SK-N-SH (cell line): ENCODE data around the gene SMPD3. TPM values are rescaled to one million over a fixed set of nuclear protein-coding genes. Genes with fewer than 3 reads are reported as not detected.

Source experiments
- CTCF ChIA-PET: fragments of 300-600, 350-600 bp; formaldehyde crosslinking; extraction: SDS; loops from one replicate; lab custom pipeline; 2021; lab: Yijun Ruan, JAX
- POLR2A ChIA-PET: fragments of 350-600 bp; sonication (Branson Sonifier 250); formaldehyde crosslinking; extraction: SDS; loops from one replicate; lab custom pipeline; 2020; ENCODE audit warnings: antibody characterized with exemption, inconsistent platforms; lab: Yijun Ruan, JAX
- DNase-seq: peaks from one replicate; pipeline ENCODE4 v3.0.0; 2012
- H2AFZ ChIP-seq: fragments of 200-600 bp; sonication (generic); 2 replicates; pipeline ENCODE4 v1.8.1; 2016; ENCODE audit warnings: antibody characterized with exemption, mild to moderate bottlenecking, low read depth
- H3F3A ChIP-seq: fragments of 200-600 bp; sonication (generic); replicated peaks from 2 replicates; pipeline ENCODE3; 2016; ENCODE audit warnings: antibody characterized with exemption, mild to moderate bottlenecking; ENCODE audit not compliant: insufficient read depth
- H3K27ac ChIP-seq, 2 experiments: fragments of 200-500 bp in 1 of 2; fragments of 200-600 bp in 1 of 2; sonication (Bioruptor generic) in 1 of 2; sonication (generic), shearing (Covaris generic) in 1 of 2; 2 replicates each; pipeline versions ENCODE4 v1.5.1 to v1.6.1; 2014 to 2016; ENCODE audit warnings: low read depth in 2 of 2, inconsistent platforms in 1 of 2, low read length in 1 of 2, mild to moderate bottlenecking in 1 of 2, mixed read lengths in 1 of 2
- H3K27me3 ChIP-seq: fragments of 200-600 bp; sonication (generic), shearing (Covaris generic); 2 replicates; pipeline ENCODE4 v1.6.1; 2016; ENCODE audit warnings: mixed run types; ENCODE audit not compliant: insufficient read depth
- H3K36me3 ChIP-seq, 2 experiments: fragments of 200-500 bp in 1 of 2; fragments of 200-600 bp in 1 of 2; sonication (Bioruptor generic) in 1 of 2; sonication (generic) in 1 of 2; replicated peaks in 1 of 2; 2 replicates each; pipeline versions ENCODE3 to v1.5.1; 2014 to 2016; ENCODE audit warnings: low read length in 1 of 2, mild to moderate bottlenecking in 1 of 2; ENCODE audit not compliant: insufficient read depth in 2 of 2, control insufficient read depth in 1 of 2
- H3K4me1 ChIP-seq, 2 experiments: fragments of 200-500 bp in 1 of 2; fragments of 200-600 bp in 1 of 2; sonication (Bioruptor generic) in 1 of 2; sonication (generic), shearing (Covaris generic) in 1 of 2; 2 replicates each; pipeline versions ENCODE4 v1.5.1 to v1.6.1; 2014 to 2016; ENCODE audit warnings: low read depth in 1 of 2, low read length in 1 of 2, mixed run types in 1 of 2; ENCODE audit not compliant: insufficient read depth in 2 of 2, control insufficient read depth in 1 of 2
- H3K4me2 ChIP-seq: fragments of 200-600 bp; sonication (generic), shearing (Covaris generic); 2 replicates; pipeline ENCODE4 v1.6.1; 2017; ENCODE audit warnings: mixed run types
- H3K4me3 ChIP-seq, 2 experiments: fragments of 200-500 bp in 1 of 2; fragments of 200-600 bp in 1 of 2; sonication (Bioruptor generic) in 1 of 2; sonication (generic), shearing (Covaris generic) in 1 of 2; 2 replicates each; pipeline versions ENCODE4 v1.5.1 to v1.8.1; 2014 to 2016; ENCODE audit warnings: low read depth in 2 of 2, inconsistent platforms in 1 of 2, low read length in 1 of 2, mild to moderate bottlenecking in 1 of 2, mixed read lengths in 1 of 2, moderate library complexity in 1 of 2
- H3K79me2 ChIP-seq: fragments of 200-600 bp; sonication (generic); 2 replicates; pipeline ENCODE4 v1.8.1; 2017; ENCODE audit warnings: mild to moderate bottlenecking; ENCODE audit not compliant: insufficient read depth
- H3K9ac ChIP-seq: fragments of 200-600 bp; sonication (generic); 2 replicates; pipeline ENCODE4 v1.6.1; 2017; ENCODE audit warnings: mixed run types
- H3K9me2 ChIP-seq: fragments of 200-600 bp; sonication (generic); 2 replicates; pipeline ENCODE4 v1.6.1; 2017; ENCODE audit warnings: mixed run types
- H3K9me3 ChIP-seq: fragments of 200-600 bp; sonication (generic); 2 replicates; pipeline ENCODE4 v1.6.1; 2017; ENCODE audit warnings: mixed run types, mild to moderate bottlenecking, moderate library complexity
- H4K20me1 ChIP-seq: fragments of 200-600 bp; sonication (generic); 2 replicates; pipeline ENCODE4 v1.6.1; 2017; ENCODE audit warnings: mild to moderate bottlenecking, mixed run types; ENCODE audit not compliant: insufficient read depth
- CHD2 ChIP-seq: fragments of 150-350 bp; IDR thresholded peaks from 2 replicates; pipeline ENCODE4 v1.6.1; 2018; ENCODE audit warnings: low read length; ENCODE audit not compliant: partially characterized antibody
- ELF1 ChIP-seq: IDR thresholded peaks from 2 replicates; pipeline ENCODE4 v1.4.0; 2012
- EP300 ChIP-seq, 2 experiments: IDR thresholded peaks; 2 replicates each; pipeline versions ENCODE4 v1.4.0 to v1.6.1; 2012; ENCODE audit warnings: borderline replicate concordance in 1 of 2, low read depth in 1 of 2, low read length in 1 of 2
- FOSL2 ChIP-seq: IDR thresholded peaks from 2 replicates; pipeline ENCODE4 v1.4.0; 2012; ENCODE audit warnings: low read depth, mild to moderate bottlenecking, moderate library complexity, borderline replicate concordance
- FOXJ3 ChIP-seq: sonication (generic); formaldehyde crosslinking; IDR thresholded peaks from 2 replicates; pipeline ENCODE4 v1.5.1; 2020; ENCODE audit warnings: mild to moderate bottlenecking, missing genetic modification reagents
- FOXM1 ChIP-seq: IDR thresholded peaks from 2 replicates; pipeline ENCODE4 v1.4.0; 2012; ENCODE audit warnings: low read depth, mild to moderate bottlenecking
- IRF3 ChIP-seq: fragments of 150-350 bp; IDR thresholded peaks from 2 replicates; pipeline ENCODE4 v1.6.1; 2016; ENCODE audit warnings: mild to moderate bottlenecking, low read depth, low read length
- JUND ChIP-seq: IDR thresholded peaks from 2 replicates; pipeline ENCODE4 v1.4.0; 2012
- MEF2A ChIP-seq: IDR thresholded peaks from 2 replicates; pipeline ENCODE4 v1.4.0; 2012; ENCODE audit warnings: low read depth, borderline replicate concordance
- NFIC ChIP-seq: IDR thresholded peaks from 2 replicates; pipeline ENCODE4 v1.4.0; 2012; ENCODE audit warnings: borderline replicate concordance
- NRF1 ChIP-seq: IDR thresholded peaks from 2 replicates; pipeline ENCODE4 v1.6.1; 2012; ENCODE audit warnings: low read depth, mild to moderate bottlenecking, low read length
- POLR2AphosphoS5 ChIP-seq: IDR thresholded peaks from 2 replicates; pipeline ENCODE4 v1.6.1; 2012; ENCODE audit warnings: low read depth, low read length
- RAD21 ChIP-seq: IDR thresholded peaks from 2 replicates; pipeline ENCODE4 v1.6.1; 2012; ENCODE audit warnings: mild to moderate bottlenecking, low read length
- RCOR1 ChIP-seq: fragments of 150-350 bp; IDR thresholded peaks from 2 replicates; pipeline ENCODE4 v1.6.1; 2017; ENCODE audit warnings: antibody characterized with exemption, low read length
- RFX5 ChIP-seq: IDR thresholded peaks from 2 replicates; pipeline ENCODE4 v1.6.1; 2012; ENCODE audit warnings: mild to moderate bottlenecking, improper control_type of control experiment, low read length
- RXRA ChIP-seq: IDR thresholded peaks from 2 replicates; pipeline ENCODE4 v1.4.0; 2012; ENCODE audit warnings: low read depth, mild to moderate bottlenecking, borderline replicate concordance
- SIN3A ChIP-seq: IDR thresholded peaks from 2 replicates; pipeline ENCODE4 v1.6.1; 2012; ENCODE audit warnings: low read depth, mild to moderate bottlenecking, low read length, moderate library complexity, borderline replicate concordance
- SMC3 ChIP-seq: IDR thresholded peaks from 2 replicates; pipeline ENCODE4 v1.6.1; 2012; ENCODE audit warnings: low read depth, low read length, improper control_type of control experiment
- TCF12 ChIP-seq: IDR thresholded peaks from 2 replicates; pipeline ENCODE4 v1.4.0; 2012
- TEAD4 ChIP-seq: IDR thresholded peaks from 2 replicates; pipeline ENCODE4 v1.4.0; 2012; ENCODE audit warnings: mild to moderate bottlenecking, borderline replicate concordance; ENCODE audit not compliant: insufficient read depth
- USF1 ChIP-seq: IDR thresholded peaks from 2 replicates; pipeline ENCODE4 v1.4.0; 2012; ENCODE audit warnings: low read depth, borderline replicate concordance
- YY1 ChIP-seq: IDR thresholded peaks from 2 replicates; pipeline ENCODE4 v1.4.0; 2012; ENCODE audit warnings: low read depth, mild to moderate bottlenecking
- WGBS: methylation state at CpG from one replicate; pipeline ENCODE4 v1.1.6; 2017; ENCODE audit warnings: low lambda C conversion rate; 5-methylcytosine and 5-hydroxymethylcytosine counted together
- polyA plus RNA-seq, 3 experiments: library from polyadenylated mRNA; depleted of rRNA; stranded (reverse); fragments of >200 nt; gene quantifications; 2 replicates each; pipeline ENCODE4 v1.2.3, GENCODE V29; 2012
- TF ChIP-seq, protein P1 (sequence below): fragments of 150-350 bp; IDR thresholded peaks from 2 replicates; pipeline ENCODE4 v1.6.1; 2017; ENCODE audit warnings: antibody characterized with exemption, low read length, low read depth, borderline replicate concordance
- TF ChIP-seq, protein P2 (sequence below): IDR thresholded peaks from 2 replicates; pipeline ENCODE4 v1.4.0; 2012; ENCODE audit warnings: low read depth
- TF ChIP-seq, protein P3 (sequence below): IDR thresholded peaks from 2 replicates; pipeline ENCODE4; 2012
- TF ChIP-seq, protein P4 (sequence below): IDR thresholded peaks from 2 replicates; pipeline ENCODE4 v1.6.1; 2012; ENCODE audit warnings: mild to moderate bottlenecking, low read depth, low read length, moderate library complexity

The SMPD3 gene
- 0.19 and 0.38 TPM in 2 replicates for polyA plus RNA-seq (2012; rRNA removed)
- 0.19 and 0.42 TPM in 2 replicates for polyA plus RNA-seq (2012; cell fraction: cytosol; rRNA removed)
- polyA plus RNA-seq (2012; cell fraction: nucleus; rRNA removed): 0.26 and 0.39 TPM in 2 replicates

DNA sequence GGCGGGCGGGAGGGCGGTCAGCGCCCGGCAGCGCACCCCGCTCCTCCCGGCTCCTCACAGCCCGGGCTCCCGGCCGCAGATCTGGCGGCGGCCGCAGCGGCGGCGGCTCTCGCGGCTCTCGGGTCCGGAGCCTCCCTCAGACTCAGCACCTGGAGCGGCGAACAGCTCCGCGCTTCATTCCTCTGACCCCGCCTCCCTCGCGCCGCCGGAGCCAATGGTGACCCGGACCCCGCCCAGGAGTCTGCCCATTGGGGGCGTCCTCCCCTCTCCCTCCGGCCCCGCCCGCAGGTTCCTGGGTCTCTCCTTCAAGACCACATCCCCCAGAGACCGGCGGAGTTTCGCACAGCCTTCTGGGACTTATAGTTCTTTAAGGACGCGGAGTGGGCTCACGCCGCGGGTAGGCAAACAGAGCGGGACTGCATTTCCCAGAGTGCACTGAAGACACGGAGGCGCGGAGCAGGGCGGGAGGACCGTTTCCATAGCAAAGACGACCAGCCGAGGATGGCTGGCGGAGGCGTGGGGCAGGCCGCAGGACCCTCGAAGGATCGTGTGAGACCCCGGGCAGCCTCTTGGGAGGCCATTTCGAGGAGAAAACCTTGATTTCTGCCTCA is at the start of gene SMPD3:
Gene SMPD3, minus strand, starts transcription at position 149 of the 611 bp plus-strand sequence. CDS start 76,327 bp downstream, outside the sequence.
- Histone ChIP-seq H3K36me3 (no peaks in the 10 kb centered on the region), H3K9me3 (no peaks in the 10 kb centered on the region), H3K4me2 (peak within 1 kb of the TSS; percentile 94), H3K27ac (peak within 1 kb of the TSS in 1 of 2 experiments; percentile 48; a peak in 2 of 4 replicates), H3K4me1 (peaks cover 4 to 18% of the 10 kb centered on the region in 2 experiments; a peak in 2 of 4 replicates), H3K27me3 (no peaks in the 10 kb centered on the region), H3K9me2 (no peaks in the 10 kb centered on the region), H2AFZ (peak within 1 kb of the TSS; percentile 87; the same call in 1 of the 2 replicates), H3K4me3 (peak within 1 kb of the TSS; percentile 67 to 81), H3K79me2 (no peaks in the 10 kb centered on the region), H3K9ac (peak within 1 kb of the TSS; percentile 18; the same call in 1 of the 2 replicates), H4K20me1 (no peaks in the 10 kb centered on the region), H3F3A (no peaks in the 10 kb centered on the region)
- under 1% methylated on average over 21 of the region's 59 CpGs for WGBS
- peak; percentile 97 for DNase-seq
- POLR2A ChIA-PET: interaction anchor here (0.6 to 1.0 kb wide), 3 partner anchors 11 to 138 kb away, joined by 3 to 6 read pairs (median 3); partner anchors contain the start of genes PRMT7 and SLC7A6OS
- CTCF ChIA-PET: interaction anchor here (1.0 to 2.1 kb wide), 6 partner anchors 8 to 120 kb away, joined by 3 to 7 read pairs (median 3); no protein-coding TSS in a partner anchor
- TF ChIP-seq TEAD4 (no peak), FOSL2 (no peak), NFIC (no peak), RXRA (no peak), MEF2A (no peak), POLR2AphosphoS5 (peak; percentile 58; the same call in 1 of the 2 replicates), JUND (no peak), RAD21 (no peak), IRF3 (no peak), YY1 (peak; percentile 72), ELF1 (no peak; the same call in 1 of the 2 replicates), SMC3 (no peak), FOXM1 (no peak), USF1 (no peak), EP300 (IDR thresholded peaks at IDR 0.05; ENCODE audit: borderline replicate concordance in 1 of 2, low read depth in 1 of 2, low read length in 1 of 2) (no peak), RFX5 (no peak), RCOR1 (no peak; the same call in 1 of the 2 replicates), CHD2 (peak; percentile 95), NRF1 (no peak), SIN3A (0 out of 2 replicates have a peak, but pooled peaks have one; percentile 20), TCF12 (no peak; the same call in 1 of the 2 replicates), FOXJ3 (no peak)
- TF ChIP-seq, protein P1, sequence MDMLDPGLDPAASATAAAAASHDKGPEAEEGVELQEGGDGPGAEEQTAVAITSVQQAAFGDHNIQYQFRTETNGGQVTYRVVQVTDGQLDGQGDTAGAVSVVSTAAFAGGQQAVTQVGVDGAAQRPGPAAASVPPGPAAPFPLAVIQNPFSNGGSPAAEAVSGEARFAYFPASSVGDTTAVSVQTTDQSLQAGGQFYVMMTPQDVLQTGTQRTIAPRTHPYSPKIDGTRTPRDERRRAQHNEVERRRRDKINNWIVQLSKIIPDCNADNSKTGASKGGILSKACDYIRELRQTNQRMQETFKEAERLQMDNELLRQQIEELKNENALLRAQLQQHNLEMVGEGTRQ: no peak
- TF ChIP-seq, protein P2, sequence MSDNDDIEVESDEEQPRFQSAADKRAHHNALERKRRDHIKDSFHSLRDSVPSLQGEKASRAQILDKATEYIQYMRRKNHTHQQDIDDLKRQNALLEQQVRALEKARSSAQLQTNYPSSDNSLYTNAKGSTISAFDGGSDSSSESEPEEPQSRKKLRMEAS: peak; percentile 40
- TF ChIP-seq, protein P3, sequence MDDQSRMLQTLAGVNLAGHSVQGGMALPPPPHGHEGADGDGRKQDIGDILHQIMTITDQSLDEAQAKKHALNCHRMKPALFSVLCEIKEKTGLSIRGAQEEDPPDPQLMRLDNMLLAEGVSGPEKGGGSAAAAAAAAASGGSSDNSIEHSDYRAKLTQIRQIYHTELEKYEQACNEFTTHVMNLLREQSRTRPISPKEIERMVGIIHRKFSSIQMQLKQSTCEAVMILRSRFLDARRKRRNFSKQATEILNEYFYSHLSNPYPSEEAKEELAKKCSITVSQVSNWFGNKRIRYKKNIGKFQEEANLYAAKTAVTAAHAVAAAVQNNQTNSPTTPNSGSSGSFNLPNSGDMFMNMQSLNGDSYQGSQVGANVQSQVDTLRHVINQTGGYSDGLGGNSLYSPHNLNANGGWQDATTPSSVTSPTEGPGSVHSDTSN: no peak
- TF ChIP-seq, protein P4, sequence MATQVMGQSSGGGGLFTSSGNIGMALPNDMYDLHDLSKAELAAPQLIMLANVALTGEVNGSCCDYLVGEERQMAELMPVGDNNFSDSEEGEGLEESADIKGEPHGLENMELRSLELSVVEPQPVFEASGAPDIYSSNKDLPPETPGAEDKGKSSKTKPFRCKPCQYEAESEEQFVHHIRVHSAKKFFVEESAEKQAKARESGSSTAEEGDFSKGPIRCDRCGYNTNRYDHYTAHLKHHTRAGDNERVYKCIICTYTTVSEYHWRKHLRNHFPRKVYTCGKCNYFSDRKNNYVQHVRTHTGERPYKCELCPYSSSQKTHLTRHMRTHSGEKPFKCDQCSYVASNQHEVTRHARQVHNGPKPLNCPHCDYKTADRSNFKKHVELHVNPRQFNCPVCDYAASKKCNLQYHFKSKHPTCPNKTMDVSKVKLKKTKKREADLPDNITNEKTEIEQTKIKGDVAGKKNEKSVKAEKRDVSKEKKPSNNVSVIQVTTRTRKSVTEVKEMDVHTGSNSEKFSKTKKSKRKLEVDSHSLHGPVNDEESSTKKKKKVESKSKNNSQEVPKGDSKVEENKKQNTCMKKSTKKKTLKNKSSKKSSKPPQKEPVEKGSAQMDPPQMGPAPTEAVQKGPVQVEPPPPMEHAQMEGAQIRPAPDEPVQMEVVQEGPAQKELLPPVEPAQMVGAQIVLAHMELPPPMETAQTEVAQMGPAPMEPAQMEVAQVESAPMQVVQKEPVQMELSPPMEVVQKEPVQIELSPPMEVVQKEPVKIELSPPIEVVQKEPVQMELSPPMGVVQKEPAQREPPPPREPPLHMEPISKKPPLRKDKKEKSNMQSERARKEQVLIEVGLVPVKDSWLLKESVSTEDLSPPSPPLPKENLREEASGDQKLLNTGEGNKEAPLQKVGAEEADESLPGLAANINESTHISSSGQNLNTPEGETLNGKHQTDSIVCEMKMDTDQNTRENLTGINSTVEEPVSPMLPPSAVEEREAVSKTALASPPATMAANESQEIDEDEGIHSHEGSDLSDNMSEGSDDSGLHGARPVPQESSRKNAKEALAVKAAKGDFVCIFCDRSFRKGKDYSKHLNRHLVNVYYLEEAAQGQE: peak; percentile 95
